ENCODE results near the gene UGT1A5. TPM values are rescaled to one million over a fixed set of nuclear protein-coding genes. Genes with fewer than 3 reads are reported as not detected.

UGT1A5 gene
- total and polyA plus RNA-seq, 2 of the 8 experiments (the other 6 are each of a cell fraction or from before 2014, with no cell fraction given): not detected

DNA sequence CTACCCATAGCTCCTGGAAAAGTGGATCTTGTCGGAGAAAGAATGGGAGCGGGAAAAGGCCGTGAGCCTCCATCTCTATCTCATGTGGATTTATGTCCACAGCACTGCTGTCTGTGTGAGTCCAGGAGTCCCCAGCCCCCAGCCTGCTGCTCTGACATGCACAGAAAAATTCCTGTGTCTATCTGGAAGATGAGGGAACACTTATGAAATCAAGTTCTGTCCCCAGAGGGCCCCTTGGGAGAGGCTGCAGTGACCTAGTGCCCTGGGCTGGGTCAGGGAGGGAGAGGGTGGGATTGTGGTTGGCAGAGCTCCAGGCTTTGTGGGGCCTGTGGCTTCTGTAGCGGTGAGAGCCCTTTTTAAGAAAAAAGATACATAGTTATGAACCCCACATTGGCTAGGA, 104.1 kb downstream of the UGT1A5 start (continued):
- no peak for TF ChIP-seq CHD7 (IDR thresholded peaks at IDR 0.05; ENCODE audit: insufficient replicate concordance, low read length)

Measured in H1 (cell line).